ENCODE measurements around the gene ACP6. TPM values are rescaled to one million over a fixed set of nuclear protein-coding genes. Genes with fewer than 3 reads are reported as not detected.
"Not testable (repeated sequence)": the region's sequence is repeated elsewhere in the genome, so short reads cannot be mapped to it uniquely, and the experiment has no call there.

Gene ACP6
- polyA plus RNA-seq (2013, experiment 1 of 2): 14.9 TPM
- polyA plus RNA-seq (2013, experiment 2 of 2): 15.1 TPM

DNA sequence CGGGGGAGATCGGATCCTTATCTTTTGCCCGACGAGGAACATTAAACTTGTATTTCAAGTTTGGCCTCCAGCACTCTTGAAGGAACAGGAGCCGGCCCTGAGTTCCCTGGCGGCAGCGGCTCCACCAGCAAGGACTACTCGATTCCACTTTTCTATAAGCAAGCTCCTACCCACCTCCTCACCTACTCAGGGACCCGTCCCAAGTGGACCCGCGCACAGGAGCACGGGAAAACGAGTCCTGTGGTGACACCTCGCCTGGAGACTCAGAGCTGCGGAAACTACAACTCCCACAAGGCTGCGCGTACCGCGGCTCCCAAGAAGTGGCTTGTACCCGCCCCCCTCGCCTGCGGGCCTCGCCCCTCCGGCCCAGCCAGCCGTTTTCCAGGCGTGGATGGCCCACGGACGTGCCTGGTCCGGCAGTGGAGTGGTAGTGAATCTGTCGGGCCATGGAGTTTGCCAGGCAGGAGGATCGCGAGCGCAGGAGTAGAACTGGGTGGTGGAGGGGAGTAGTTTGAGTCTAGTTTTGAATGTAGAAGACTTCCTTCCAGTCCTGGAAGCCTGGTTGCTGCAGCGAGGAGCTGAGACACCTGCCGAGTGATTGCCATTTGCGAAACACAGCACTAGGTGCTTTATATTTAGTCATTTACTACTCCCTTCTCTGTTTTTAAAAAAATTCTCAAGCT is at the start of gene ACP6:
TSS of gene ACP6 (minus strand) at position 206 of the 683 bp plus-strand sequence. CDS start 476 bp downstream, outside the sequence.
- 6% methylated on average over 28 to 31 of the region's 36 CpGs for WGBS, 2 experiments (ENCODE audit: insufficient coverage in 2 of 2)

DNA sequence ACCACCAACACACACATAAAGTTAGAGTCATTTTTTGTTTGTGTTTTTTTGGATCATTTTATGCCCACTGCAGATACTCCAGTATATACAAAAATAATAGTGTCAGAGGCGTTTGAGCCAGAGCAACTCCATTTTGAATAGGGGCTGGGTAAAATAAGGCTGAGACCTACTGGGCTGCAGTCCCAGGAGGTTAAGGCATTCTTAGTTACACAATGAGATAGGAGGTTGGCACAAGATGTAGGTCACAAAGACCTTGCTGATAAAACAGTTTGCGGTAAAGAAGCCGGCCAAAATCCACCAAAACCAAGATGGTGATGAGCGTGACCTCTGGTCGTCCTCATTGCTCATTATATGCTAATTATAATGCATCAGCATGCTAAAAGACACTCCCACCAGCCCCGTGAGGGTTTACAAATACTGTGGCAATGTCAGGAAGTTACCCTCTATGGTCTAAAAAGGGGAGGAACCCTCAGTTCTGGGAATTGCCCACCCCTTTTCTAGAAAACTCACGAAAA is 49.4 kb upstream of the ACP6 start:
- no peaks in the 10 kb centered on the region for H3K36me3 ChIP-seq (ENCODE audit: control insufficient read depth, insufficient read depth, low read length)
- WGBS, 2 experiments (ENCODE audit: insufficient coverage in 2 of 2): 94 to 100% methylated on average over 2 of the region's 7 CpGs
- no peak overlapping the region for H3K4me3 ChIP-seq (ENCODE audit: extremely low read depth, insufficient read depth, low read length, poor library complexity, severe bottlenecking)
- H3K27ac ChIP-seq (ENCODE audit: low read depth, low read length, severe bottlenecking): no peak overlapping the region
- peaks cover 5% of the 10 kb centered on the region for H3K9me3 ChIP-seq (ENCODE audit: control insufficient read depth, low read length)
- H3K4me1 ChIP-seq (ENCODE audit: control insufficient read depth, insufficient read depth, low read length, poor library complexity, severe bottlenecking): no peaks in the 10 kb centered on the region

More for the DNA sequence above, at the start of gene ACP6:
- Histone ChIP-seq H3K4me1 (ENCODE audit: control insufficient read depth, insufficient read depth, low read length, poor library complexity, severe bottlenecking) (peaks cover 18% of the 10 kb centered on the region), H3K4me3 (ENCODE audit: extremely low read depth, insufficient read depth, low read length, poor library complexity, severe bottlenecking) (peak within 1 kb of the TSS; percentile 71), H3K9me3 (ENCODE audit: control insufficient read depth, low read length) (no peaks in the 10 kb centered on the region), H3K27ac (ENCODE audit: low read depth, low read length, severe bottlenecking) (peak within 1 kb of the TSS; percentile 62), H3K36me3 (ENCODE audit: control insufficient read depth, insufficient read depth, low read length) (no peaks in the 10 kb centered on the region)

DNA sequence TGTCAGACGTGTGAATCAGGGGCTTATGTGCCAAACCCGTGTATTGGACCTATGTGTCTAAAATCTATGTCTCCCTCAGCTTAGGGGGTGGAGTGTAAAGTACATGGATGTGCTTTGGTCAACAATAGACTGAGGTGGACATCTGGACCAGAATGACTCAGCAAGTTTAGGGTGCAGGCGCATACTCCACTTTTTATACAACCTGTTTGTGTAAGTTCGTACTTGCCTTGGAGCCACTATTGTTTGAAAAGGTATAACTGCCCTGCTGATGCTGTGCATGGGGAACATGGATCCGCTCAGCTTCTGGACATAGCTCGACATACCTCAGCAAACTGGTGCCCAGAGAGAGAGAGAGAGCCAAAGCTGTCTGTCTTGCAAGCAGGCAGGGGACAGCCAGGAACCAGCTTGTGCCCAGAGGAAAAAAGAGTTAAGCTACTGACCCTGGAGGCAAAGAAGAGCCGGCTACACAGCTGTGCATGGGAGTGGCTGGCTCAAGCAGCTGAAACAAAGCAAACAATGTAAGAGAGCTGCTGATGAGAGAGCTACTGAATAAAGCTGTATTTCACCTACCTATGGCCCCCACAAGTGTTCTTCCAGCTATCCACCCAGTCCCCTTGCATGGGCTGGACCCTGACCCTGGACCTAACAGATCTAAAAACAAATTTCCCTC is 48.8 kb upstream of the ACP6 start:
- Histone ChIP-seq H3K36me3 (ENCODE audit: control insufficient read depth, insufficient read depth, low read length) (no peaks in the 10 kb centered on the region), H3K27ac (ENCODE audit: low read depth, low read length, severe bottlenecking) (no peak overlapping the region), H3K9me3 (ENCODE audit: control insufficient read depth, low read length) (peaks cover 5% of the 10 kb centered on the region), H3K4me1 (ENCODE audit: control insufficient read depth, insufficient read depth, low read length, poor library complexity, severe bottlenecking) (no peaks in the 10 kb centered on the region), H3K4me3 (ENCODE audit: extremely low read depth, insufficient read depth, low read length, poor library complexity, severe bottlenecking) (no peak overlapping the region)
- WGBS, 2 experiments (ENCODE audit: insufficient coverage in 2 of 2): 93% methylated on average over 5 to 6 of the region's 7 CpGs

DNA sequence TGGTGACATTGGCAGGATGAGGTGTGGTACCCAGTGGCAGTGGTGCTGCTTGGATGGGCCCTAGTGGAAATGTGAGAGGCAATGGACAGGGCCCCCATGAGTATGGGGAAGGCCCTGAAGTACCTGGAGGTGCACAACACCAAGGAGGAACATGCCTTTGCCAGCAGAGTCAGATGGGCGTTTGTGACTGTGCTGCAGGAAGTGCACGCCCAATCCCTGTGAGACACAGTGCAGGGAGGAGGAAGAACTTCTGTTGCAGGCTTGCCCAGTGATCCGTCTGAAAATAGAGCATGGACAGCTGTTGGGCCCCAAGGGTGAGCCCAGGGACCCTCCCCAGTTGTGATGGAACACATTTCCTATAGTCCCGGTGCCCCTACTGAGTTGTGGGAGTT is 47.4 kb upstream of the ACP6 start:
- Histone ChIP-seq H3K4me3 (ENCODE audit: extremely low read depth, insufficient read depth, low read length, poor library complexity, severe bottlenecking) (no peak overlapping the region), H3K9me3 (ENCODE audit: control insufficient read depth, low read length) (peaks cover 5% of the 10 kb centered on the region), H3K36me3 (ENCODE audit: control insufficient read depth, insufficient read depth, low read length) (no peaks in the 10 kb centered on the region), H3K27ac (ENCODE audit: low read depth, low read length, severe bottlenecking) (no peak overlapping the region), H3K4me1 (ENCODE audit: control insufficient read depth, insufficient read depth, low read length, poor library complexity, severe bottlenecking) (no peaks in the 10 kb centered on the region)
- WGBS, 2 experiments (ENCODE audit: insufficient coverage in 2 of 2): 99 to 100% methylated on average over 4 of the region's 4 CpGs

DNA sequence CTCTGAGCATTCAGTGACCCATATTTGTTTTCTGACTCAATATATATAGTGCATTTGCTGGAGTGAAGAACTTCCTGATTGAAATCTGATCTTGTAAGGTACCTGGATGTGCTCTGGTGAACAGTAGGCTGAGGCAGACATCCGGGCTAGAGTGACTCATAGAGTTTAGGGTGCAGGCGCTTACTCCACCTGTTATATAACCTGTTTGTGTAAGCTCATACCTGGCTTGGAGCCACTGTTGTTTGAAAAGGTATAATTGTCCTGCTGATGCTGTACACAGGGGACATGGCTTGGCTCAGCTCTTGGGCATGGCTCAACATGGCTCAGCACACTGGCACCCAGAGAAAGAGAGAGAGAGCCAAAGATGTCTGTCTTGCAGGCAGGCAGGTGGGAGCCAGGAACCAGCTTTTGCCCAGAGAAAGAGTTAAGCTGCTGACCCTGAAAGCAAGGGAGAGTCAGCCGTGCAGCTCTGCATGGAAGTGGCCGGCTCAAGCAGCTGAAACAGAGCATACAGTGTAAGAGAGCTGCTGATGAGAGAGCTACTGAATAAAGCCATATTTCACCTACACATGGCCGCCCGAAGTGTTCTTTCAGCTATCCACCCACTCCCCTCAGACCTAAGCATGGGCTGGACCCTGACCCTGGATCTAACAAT is 46.9 kb upstream of the ACP6 start:
- Histone ChIP-seq H3K36me3 (ENCODE audit: control insufficient read depth, insufficient read depth, low read length) (no peaks in the 10 kb centered on the region), H3K4me3 (ENCODE audit: extremely low read depth, insufficient read depth, low read length, poor library complexity, severe bottlenecking) (no peak overlapping the region), H3K27ac (ENCODE audit: low read depth, low read length, severe bottlenecking) (no peak overlapping the region), H3K4me1 (ENCODE audit: control insufficient read depth, insufficient read depth, low read length, poor library complexity, severe bottlenecking) (no peaks in the 10 kb centered on the region), H3K9me3 (ENCODE audit: control insufficient read depth, low read length) (peaks cover 5% of the 10 kb centered on the region)
- WGBS, 2 experiments (ENCODE audit: insufficient coverage in 2 of 2): 90 to 95% methylated on average over 3 to 5 of the region's 6 CpGs

DNA sequence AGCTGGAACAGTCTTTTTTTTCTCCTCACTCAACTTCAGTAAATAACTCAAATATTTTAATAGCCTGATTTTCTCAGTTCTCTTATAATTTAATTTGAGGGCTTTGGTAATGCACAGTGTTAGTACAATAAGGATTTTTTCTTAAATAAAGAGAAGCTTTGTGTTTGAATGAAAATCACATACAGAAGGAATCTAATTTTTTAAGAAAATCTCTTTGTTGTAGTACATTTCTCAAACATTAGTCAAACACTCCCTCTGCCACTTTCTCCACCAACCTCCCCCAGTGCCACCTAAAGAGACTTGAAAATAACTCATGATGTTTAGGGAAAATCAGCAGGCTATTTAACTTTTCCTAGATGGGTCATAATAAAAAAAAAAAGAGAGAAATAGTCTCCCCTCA is 42.3 kb upstream of the ACP6 start:
- no peaks in the 10 kb centered on the region for H3K9me3 ChIP-seq (ENCODE audit: control insufficient read depth, low read length)
- H3K36me3 ChIP-seq (ENCODE audit: control insufficient read depth, insufficient read depth, low read length): no peaks in the 10 kb centered on the region
- no peaks in the 10 kb centered on the region for H3K4me1 ChIP-seq (ENCODE audit: control insufficient read depth, insufficient read depth, low read length, poor library complexity, severe bottlenecking)
- no peak overlapping the region for H3K27ac ChIP-seq (ENCODE audit: low read depth, low read length, severe bottlenecking)
- no peak overlapping the region for H3K4me3 ChIP-seq (ENCODE audit: extremely low read depth, insufficient read depth, low read length, poor library complexity, severe bottlenecking)

DNA sequence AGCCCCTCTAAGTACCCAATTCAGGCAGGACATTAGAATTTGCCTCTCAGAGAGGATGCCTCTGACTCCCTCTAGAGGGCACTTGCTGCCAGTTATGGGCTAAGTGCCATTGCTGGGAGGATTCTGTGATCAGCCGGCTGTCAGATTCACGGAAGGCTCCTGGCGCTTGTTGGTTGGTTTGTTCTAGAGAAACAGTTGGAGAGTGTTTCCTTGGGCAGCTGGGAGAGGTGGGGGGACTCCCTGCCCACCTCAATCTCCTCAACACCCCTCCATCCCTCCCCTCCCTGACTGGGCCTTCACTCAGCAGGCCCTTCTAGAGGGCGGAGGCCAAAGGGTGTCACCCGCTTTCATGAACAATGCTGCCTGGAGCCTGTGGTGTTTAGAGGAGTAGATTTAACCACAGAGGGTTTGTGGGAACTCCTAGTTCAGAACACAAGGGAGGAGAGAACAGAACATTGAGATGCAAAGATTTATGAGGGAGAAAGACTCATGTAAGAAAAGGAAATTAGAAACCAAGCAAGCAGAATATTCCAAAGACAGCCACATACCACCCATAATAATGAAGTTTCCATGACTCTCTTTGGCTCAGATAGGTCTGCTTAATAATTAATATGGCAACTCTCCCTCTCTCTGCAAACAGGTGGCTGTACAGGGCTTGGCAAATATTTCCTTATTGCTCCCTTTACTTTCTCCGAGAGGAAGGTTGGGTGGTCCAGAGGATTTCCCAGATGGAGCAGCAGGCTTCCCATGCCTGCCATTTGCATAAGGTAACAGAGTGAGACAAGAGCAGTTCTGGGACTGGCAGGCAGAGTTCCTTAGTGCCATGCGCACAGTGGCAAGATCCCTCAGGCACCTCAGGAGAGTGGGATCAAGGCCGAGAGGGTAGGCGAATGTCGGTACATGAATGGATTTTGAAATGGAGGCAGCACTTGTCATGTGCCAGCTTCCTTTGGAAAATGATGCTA is 30.0 kb upstream of the ACP6 start:
- Histone ChIP-seq H3K36me3 (ENCODE audit: control insufficient read depth, insufficient read depth, low read length) (no peaks in the 10 kb centered on the region), H3K27ac (ENCODE audit: low read depth, low read length, severe bottlenecking) (no peak overlapping the region), H3K4me3 (ENCODE audit: extremely low read depth, insufficient read depth, low read length, poor library complexity, severe bottlenecking) (no peak overlapping the region), H3K9me3 (ENCODE audit: control insufficient read depth, low read length) (no peaks in the 10 kb centered on the region), H3K4me1 (ENCODE audit: control insufficient read depth, insufficient read depth, low read length, poor library complexity, severe bottlenecking) (no peaks in the 10 kb centered on the region)
- WGBS, 2 experiments (ENCODE audit: insufficient coverage in 2 of 2): 91 to 98% methylated on average over 5 to 6 of the region's 10 CpGs

DNA sequence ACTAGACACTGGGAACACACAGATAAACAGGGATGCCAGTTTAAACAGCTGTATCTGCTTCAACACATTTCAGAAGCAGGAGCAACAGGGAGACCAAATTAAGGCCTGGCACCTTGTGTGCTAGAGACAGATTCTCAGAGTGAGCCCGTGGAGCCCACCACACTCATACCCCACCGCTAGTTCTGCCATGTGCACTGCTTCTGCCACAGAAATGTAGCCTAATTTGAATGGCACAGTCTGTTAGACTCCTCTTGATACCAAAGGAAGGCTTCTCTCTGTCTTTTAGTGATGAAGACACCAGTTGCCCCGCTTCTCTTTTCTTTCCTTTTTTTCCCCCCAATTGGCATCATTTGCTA is 29.3 kb upstream of the ACP6 start:
- Histone ChIP-seq H3K27ac (ENCODE audit: low read depth, low read length, severe bottlenecking) (no peak overlapping the region), H3K4me1 (ENCODE audit: control insufficient read depth, insufficient read depth, low read length, poor library complexity, severe bottlenecking) (no peaks in the 10 kb centered on the region), H3K4me3 (ENCODE audit: extremely low read depth, insufficient read depth, low read length, poor library complexity, severe bottlenecking) (no peak overlapping the region), H3K36me3 (ENCODE audit: control insufficient read depth, insufficient read depth, low read length) (no peaks in the 10 kb centered on the region), H3K9me3 (ENCODE audit: control insufficient read depth, low read length) (no peaks in the 10 kb centered on the region)
- 63 to 71% methylated on average over 2 to 3 of the region's 3 CpGs for WGBS, 2 experiments (ENCODE audit: insufficient coverage in 2 of 2)

DNA sequence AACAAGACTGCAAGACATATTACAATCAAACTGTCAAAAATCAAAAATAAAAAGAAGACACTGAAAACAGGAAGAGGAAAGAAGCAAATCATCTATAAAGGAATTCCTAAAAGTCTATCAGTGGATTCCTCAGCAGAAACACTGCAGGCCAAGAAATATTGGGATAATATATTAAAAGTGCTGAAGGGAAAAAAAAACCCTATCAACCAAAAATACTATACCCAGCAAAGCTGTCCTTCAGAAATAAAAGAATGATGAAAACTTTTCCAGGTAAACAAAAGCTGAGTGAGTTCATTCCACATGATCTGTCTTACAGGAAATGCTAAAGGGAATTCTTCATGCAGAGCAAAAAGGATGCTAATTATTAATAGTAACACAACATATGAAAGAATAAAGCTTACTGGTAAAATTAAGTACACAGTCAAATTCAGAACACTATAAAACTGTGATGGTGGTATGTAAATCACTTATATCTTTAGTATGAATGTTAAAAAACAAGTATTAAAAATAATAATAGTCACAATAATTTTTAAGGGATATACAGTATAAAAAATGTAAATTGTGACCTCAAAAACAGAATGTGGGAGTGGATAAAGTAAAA is 12.9 kb upstream of the ACP6 start:
- H3K4me3 ChIP-seq (ENCODE audit: extremely low read depth, insufficient read depth, low read length, poor library complexity, severe bottlenecking): no peak overlapping the region
- no peaks in the 10 kb centered on the region for H3K4me1 ChIP-seq (ENCODE audit: control insufficient read depth, insufficient read depth, low read length, poor library complexity, severe bottlenecking)
- no peak overlapping the region for H3K27ac ChIP-seq (ENCODE audit: low read depth, low read length, severe bottlenecking)
- H3K36me3 ChIP-seq (ENCODE audit: control insufficient read depth, insufficient read depth, low read length): no peaks in the 10 kb centered on the region
- H3K9me3 ChIP-seq (ENCODE audit: control insufficient read depth, low read length): peaks cover 22% of the 10 kb centered on the region

DNA sequence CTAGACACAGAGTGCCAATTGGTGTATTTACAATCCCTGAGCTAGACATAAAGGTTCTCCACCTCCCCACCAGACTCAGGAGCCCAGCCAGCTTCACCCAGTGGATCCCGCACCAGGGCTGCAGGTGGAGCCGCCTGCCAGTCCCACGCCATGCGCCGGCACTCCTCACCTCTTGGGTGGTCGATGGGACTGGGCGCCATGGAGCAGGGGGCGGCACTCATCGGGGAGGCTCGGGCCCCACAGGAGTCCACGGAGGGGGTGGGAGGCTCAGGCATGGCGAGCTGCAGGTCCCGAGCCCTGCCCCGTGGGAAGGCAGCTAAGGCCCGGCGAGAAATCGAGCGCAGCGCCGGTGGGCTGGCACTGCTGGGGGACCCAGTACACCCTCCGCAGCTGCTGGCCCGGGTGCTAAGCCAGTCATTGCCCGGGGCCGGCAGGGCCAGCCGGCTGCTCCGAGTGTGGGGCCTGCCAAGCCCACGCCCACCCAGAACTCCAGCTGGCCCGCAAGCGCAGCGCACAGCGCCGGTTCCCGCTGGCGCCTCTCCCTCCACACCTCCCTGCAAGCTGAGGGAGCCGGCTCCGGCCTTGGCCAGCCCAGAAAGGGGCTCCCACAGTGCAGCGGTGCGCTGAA is 10.4 kb upstream of the ACP6 start:
- 94 to 95% methylated on average over 15 to 23 of the region's 38 CpGs for WGBS, 2 experiments (ENCODE audit: insufficient coverage in 2 of 2)
- not testable (repeated sequence) for H3K4me1 ChIP-seq (ENCODE audit: control insufficient read depth, insufficient read depth, low read length, poor library complexity, severe bottlenecking); H3K27ac ChIP-seq (ENCODE audit: low read depth, low read length, severe bottlenecking); H3K4me3 ChIP-seq (ENCODE audit: extremely low read depth, insufficient read depth, low read length, poor library complexity, severe bottlenecking); H3K36me3 ChIP-seq (ENCODE audit: control insufficient read depth, insufficient read depth, low read length)
- H3K9me3 ChIP-seq (ENCODE audit: control insufficient read depth, low read length): peaks cover 31% of the 10 kb centered on the region
